ENCODE results near the gene PILRA.
"Not testable (repeated sequence)": the region's sequence is repeated elsewhere in the genome, so short reads cannot be mapped to it uniquely, and the experiment has no call there.

Gene PILRA

GRCh38 chr7:100373261-100373831, at the start of gene PILRA:
PILRA (plus strand) TSS chr7:100373487; CDS start chr7:100373657, 170 bp downstream.
- no peak for DNase-seq

GRCh38 chr7:100324194-100324593, 49.1 kb upstream of the PILRA start:
- DNase-seq, result not testable (repeated sequence)

GRCh38 chr7:100325671-100326070, 47.6 kb upstream of the PILRA start:
- not testable (repeated sequence) for DNase-seq

GRCh38 chr7:100326914-100327313, 46.4 kb upstream of the PILRA start:
- DNase-seq, result not testable (repeated sequence)

GRCh38 chr7:100335566-100336466, 37.5 kb upstream of the PILRA start:
- DNase-seq, result peak; percentile 93

- DNase-seq, result not testable (repeated sequence)
Measured at GRCh38 chr7:100338083-100338696, 35.1 kb upstream of the PILRA start.

- DNase-seq, result not testable (repeated sequence)
Measured at GRCh38 chr7:100341286-100341685, 32.0 kb upstream of the PILRA start.

GRCh38 chr7:100342765-100343164, 30.5 kb upstream of the PILRA start:
- no peak for DNase-seq

- not testable (repeated sequence) for DNase-seq
Measured at GRCh38 chr7:100344124-100344559, 29.1 kb upstream of the PILRA start.

- peak; percentile 92 for DNase-seq
Measured at GRCh38 chr7:100344560-100345287, 28.6 kb upstream of the PILRA start.

GRCh38 chr7:100345288-100345672, 28.0 kb upstream of the PILRA start:
- DNase-seq, result peak; percentile 79

GRCh38 chr7:100346921-100347320, 26.4 kb upstream of the PILRA start:
- no peak for DNase-seq

GRCh38 chr7:100348805-100349204, 24.5 kb upstream of the PILRA start:
- DNase-seq, result no peak

- DNase-seq, result no peak
Measured at GRCh38 chr7:100349757-100350156, 23.5 kb upstream of the PILRA start.

GRCh38 chr7:100351657-100352058, 21.6 kb upstream of the PILRA start:
- DNase-seq, result no peak

GRCh38 chr7:100352230-100352781, 21.0 kb upstream of the PILRA start:
- DNase-seq, result not testable (repeated sequence)

GRCh38 chr7:100352984-100353684, 20.2 kb upstream of the PILRA start:
- DNase-seq, result no peak

GRCh38 chr7:100353685-100354330, 19.5 kb upstream of the PILRA start:
- peak; percentile 14 for DNase-seq

GRCh38 chr7:100356416-100357068, 16.7 kb upstream of the PILRA start:
- no peak for DNase-seq

GRCh38 chr7:100357131-100357561, 16.1 kb upstream of the PILRA start:
- DNase-seq, result no peak
